ENCODE data around the gene INS. TPM values are rescaled to one million over a fixed set of nuclear protein-coding genes. Genes with fewer than 3 reads are reported as not detected.

INS gene
- total and polyA plus RNA-seq, 2 of the 8 experiments (the other 6 are each of a cell fraction or from before 2014, with no cell fraction given) = not detected

DNA sequence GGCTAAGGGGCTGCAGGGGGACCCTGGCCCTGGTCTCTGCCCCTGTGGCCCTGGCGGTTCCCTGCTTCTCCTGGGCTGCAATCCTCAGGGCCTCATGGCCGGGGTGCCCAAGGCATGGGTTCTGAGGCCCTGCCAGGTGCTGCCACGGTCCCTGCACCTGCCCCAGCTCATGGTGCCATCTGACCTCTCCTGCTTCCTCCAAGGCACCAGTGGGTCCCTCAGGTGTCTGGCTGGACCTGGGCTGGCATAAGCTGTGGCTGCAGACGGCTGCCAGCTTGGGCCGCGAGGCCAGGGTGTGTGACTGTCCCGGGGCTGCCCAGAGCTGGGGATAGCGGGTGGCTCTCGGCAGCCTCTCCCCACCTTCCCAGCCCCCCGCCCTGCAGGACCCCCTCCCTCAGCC, 2.0 kb downstream of the INS start:
- Histone ChIP-seq H4K20me1 (replicated peaks in 1 of 2; ENCODE audit: control insufficient read depth in 1 of 2, insufficient read depth in 2 of 2, low read length in 2 of 2) (peaks cover 0 to 3% of the 10 kb centered on the region in 2 experiments), H2BK5ac (ENCODE audit: low read depth, low read length) (no peak overlapping the region), H3K36me3 (ENCODE audit: control insufficient read depth in 2 of 4, insufficient read depth in 4 of 4, low read length in 3 of 4) (no peaks in the 10 kb centered on the region), H3K4me1 (replicated peaks in 1 of 4; ENCODE audit: control insufficient read depth in 3 of 4, insufficient read depth in 4 of 4, low read length in 3 of 4) (peaks cover 0 to 2% (median 0%) of the 10 kb centered on the region in 4 experiments; a peak in 1 of 7 replicates), H3K4ac (replicated peaks; ENCODE audit: insufficient read length, low read depth, low read length) (no peak overlapping the region), H2AK5ac (ENCODE audit: low read depth, low read length) (no peak overlapping the region), H3K18ac (ENCODE audit: extremely low read depth, low read length) (no peak overlapping the region), H3K79me1 (ENCODE audit: low read depth, low read length) (no peaks in the 10 kb centered on the region), H2BK15ac (ENCODE audit: low read length) (no peak overlapping the region), H2BK12ac (ENCODE audit: low read depth, low read length) (no peak overlapping the region), H3K79me2 (ENCODE audit: control insufficient read depth in 1 of 2, insufficient read depth in 2 of 2, low read length in 2 of 2) (no peaks in the 10 kb centered on the region), H3K27ac (ENCODE audit: low read depth, low read length) (no peak overlapping the region), H3K27me3 (replicated peaks in 1 of 4; ENCODE audit: control insufficient read depth in 3 of 4, extremely low read depth in 1 of 4, insufficient read depth in 3 of 4, low read length in 3 of 4) (no peaks in the 10 kb centered on the region; a peak in 2 of 7 replicates), H3K23me2 (ENCODE audit: low read depth, low read length) (no peaks in the 10 kb centered on the region), H2BK20ac (ENCODE audit: low read length) (no peak overlapping the region), H2BK120ac (replicated peaks; ENCODE audit: low read depth, low read length) (no peak overlapping the region), H3K56ac (replicated peaks; ENCODE audit: insufficient read length, low read depth, low read length) (no peak overlapping the region), H3K4me3 (ENCODE audit: extremely low read depth in 1 of 4, insufficient read depth in 2 of 4, low read depth in 3 of 4, low read length in 4 of 4) (no peak overlapping the region), H3K9ac (replicated peaks in 1 of 4; ENCODE audit: extremely low read depth in 1 of 4, low read depth in 3 of 4, low read length in 3 of 4) (no peak overlapping the region), H3K4me2 (ENCODE audit: insufficient read depth in 1 of 2, low read depth in 2 of 2, low read length in 2 of 2) (no peak overlapping the region), H4K8ac (ENCODE audit: extremely low read depth, insufficient read depth, low read length) (no peak overlapping the region), H3K14ac (ENCODE audit: insufficient read length) (no peak overlapping the region), H3K9me3 (ENCODE audit: insufficient read depth in 2 of 2, low read depth in 1 of 2, low read length in 1 of 2) (no peaks in the 10 kb centered on the region), H4K5ac (ENCODE audit: insufficient read length, low read depth, low read length) (no peak overlapping the region), H2AFZ (ENCODE audit: low read length) (no peak overlapping the region), H4K91ac (replicated peaks; ENCODE audit: insufficient read length, low read length) (no peak overlapping the region), H3K23ac (ENCODE audit: insufficient read length) (no peak overlapping the region)
- 94% methylated on average over 6 of the region's 10 CpGs; no CpG with 5 or more reads in 1 of the 2 experiments for WGBS, 2 experiments (ENCODE audit: extremely low coverage in 1 of 2, insufficient coverage in 1 of 2, insufficient read length in 1 of 2, insufficient replicate concordance in 2 of 2, low coverage in 1 of 2, low lambda C conversion rate in 2 of 2, missing lambda C conversion rate in 1 of 2)
- ChIA-PET CTCF (ENCODE audit: partially characterized antibody) (interaction anchor here (0.6 to 20.6 kb wide), 13 partner anchors 5 to 507 kb away, joined by 3 to 551 read pairs (median 166); partner anchors contain the start of genes INS, LSP1, MRPL23 and SYT8), POLR2A (ENCODE audit: partially characterized antibody) (no interaction called here)
- FAIRE-seq (no peak), DNase-seq (ENCODE audit: low read depth in 1 of 2, low spot score in 2 of 2) (no peak)
- no peak for TF ChIP-seq JUN (IDR thresholded peaks at IDR 0.05; ENCODE audit: low read depth, low read length)

Measured in H1 (cell line).